ENCODE measurements around the gene NADK.

NADK gene

GRCh38 chr1:1779691-1780597, 1.7 kb upstream of the NADK start:
- peaks cover 14% of the 10 kb centered on the region for H3K27me3 Mint-ChIP-seq (ENCODE audit: low read depth, poor library complexity)
- TF ChIP-seq CTCF (IDR thresholded peaks at IDR 0.05), result no peak
- peaks cover 49% of the 10 kb centered on the region for H3K4me1 Mint-ChIP-seq
- no peak overlapping the region for H3K27ac Mint-ChIP-seq
- H3K36me3 Mint-ChIP-seq (ENCODE audit: low read depth), result peaks cover 16% of the 10 kb centered on the region
- DNase-seq, result no peak
- H3K4me3 Mint-ChIP-seq, result peak overlapping the region; percentile 74
- no peaks in the 10 kb centered on the region for H3K9me3 Mint-ChIP-seq

- peaks cover 13% of the 10 kb centered on the region for H3K27me3 Mint-ChIP-seq (ENCODE audit: low read depth, poor library complexity)
- DNase-seq, result no peak
- peaks cover 15% of the 10 kb centered on the region for H3K36me3 Mint-ChIP-seq (ENCODE audit: low read depth)
- no peak for TF ChIP-seq CTCF (IDR thresholded peaks at IDR 0.05)
- no peaks in the 10 kb centered on the region for H3K9me3 Mint-ChIP-seq
- H3K27ac Mint-ChIP-seq, result peak overlapping the region; percentile 64
- peaks cover 49% of the 10 kb centered on the region for H3K4me1 Mint-ChIP-seq
- H3K4me3 Mint-ChIP-seq, result peak overlapping the region; percentile 74
Observed at GRCh38 chr1:1779320-1779675, 1.0 kb upstream of the NADK start.

GRCh38 chr1:1778663-1779319, 521 bp upstream of the NADK start:
- H3K36me3 Mint-ChIP-seq (ENCODE audit: low read depth), result peaks cover 17% of the 10 kb centered on the region
- peak overlapping the region; percentile 74 for H3K4me3 Mint-ChIP-seq
- no peaks in the 10 kb centered on the region for H3K9me3 Mint-ChIP-seq
- peaks cover 13% of the 10 kb centered on the region for H3K27me3 Mint-ChIP-seq (ENCODE audit: low read depth, poor library complexity)
- DNase-seq, result peak; percentile 70
- peaks cover 49% of the 10 kb centered on the region for H3K4me1 Mint-ChIP-seq
- peak; percentile 21 for TF ChIP-seq CTCF (IDR thresholded peaks at IDR 0.05)
- H3K27ac Mint-ChIP-seq, result no peak overlapping the region

GRCh38 chr1:1777583-1777899, 729 bp downstream of the NADK start:
- Mint-ChIP-seq H3K27ac (no peak overlapping the region), H3K4me1 (peaks cover 43% of the 10 kb centered on the region), H3K4me3 (peak overlapping the region; percentile 91), H3K9me3 (peaks cover 2% of the 10 kb centered on the region), H3K36me3 (ENCODE audit: low read depth) (peaks cover 29% of the 10 kb centered on the region), H3K27me3 (ENCODE audit: low read depth, poor library complexity) (peaks cover 13% of the 10 kb centered on the region)
- no peak for TF ChIP-seq CTCF (IDR thresholded peaks at IDR 0.05)
- no peak for DNase-seq

GRCh38 chr1:1776672-1777582, 1.3 kb downstream of the NADK start:
- Mint-ChIP-seq H3K27me3 (ENCODE audit: low read depth, poor library complexity) (peaks cover 13% of the 10 kb centered on the region), H3K27ac (no peak overlapping the region), H3K9me3 (peaks cover 8% of the 10 kb centered on the region), H3K36me3 (ENCODE audit: low read depth) (peaks cover 35% of the 10 kb centered on the region), H3K4me3 (peak overlapping the region; percentile 91), H3K4me1 (peaks cover 43% of the 10 kb centered on the region)
- DNase-seq, result no peak
- no peak for TF ChIP-seq CTCF (IDR thresholded peaks at IDR 0.05)

Measured in nephron progenitor cell (in vitro differentiated cells).